NB4 (cell line): ENCODE data around the gene UBAP1L.

Experiments used
- MYC ChIP-seq: IDR thresholded peaks from 2 replicates; pipeline ENCODE4 v1.6.1; 2011; ENCODE audit warnings: low read depth, low read length
- POLR2A ChIP-seq: IDR thresholded peaks from 2 replicates; pipeline ENCODE4 v1.6.1; 2011; ENCODE audit warnings: mild to moderate bottlenecking; ENCODE audit not compliant: insufficient read length; ENCODE audit errors: extremely low read depth
- TF ChIP-seq, protein P1 (sequence below): IDR thresholded peaks from one replicate; pipeline ENCODE4 v1.5.1; 2012; ENCODE audit warnings: low read depth, low read length
- TF ChIP-seq, protein P2 (sequence below): IDR thresholded peaks from 2 replicates; pipeline ENCODE4 v1.6.1; 2011; ENCODE audit warnings: low read depth, low read length

DNA sequence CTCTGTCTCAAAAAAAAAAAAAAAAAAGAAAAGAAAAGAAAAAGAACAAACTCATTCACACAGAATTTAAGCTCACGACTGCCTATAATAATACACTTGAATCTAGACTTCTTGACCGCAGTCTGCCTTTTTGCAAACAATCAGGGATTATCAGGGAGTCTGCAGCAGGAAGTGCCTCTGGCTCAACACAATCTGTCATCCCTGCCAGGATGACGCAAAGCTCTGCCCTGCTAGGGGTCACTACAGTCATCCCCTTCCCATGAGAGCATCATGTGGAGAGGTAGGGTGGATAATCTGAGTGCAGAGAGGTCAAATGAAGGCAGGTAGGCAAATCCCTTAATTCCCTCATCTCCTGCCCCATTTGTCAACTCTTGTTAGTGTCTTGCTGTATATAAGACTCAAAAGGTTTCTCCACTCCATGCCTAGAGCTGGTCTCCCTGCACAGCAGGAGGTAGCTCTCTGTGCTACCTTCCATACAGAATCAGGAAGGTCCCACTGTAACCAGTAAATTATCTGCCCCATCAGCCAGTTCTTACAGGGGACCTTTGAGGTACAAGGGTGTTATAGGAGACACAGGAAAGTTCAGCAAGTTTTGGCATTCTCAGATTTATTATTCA lies 4.2 kb downstream of the UBAP1L start:
- TF ChIP-seq, protein P1, sequence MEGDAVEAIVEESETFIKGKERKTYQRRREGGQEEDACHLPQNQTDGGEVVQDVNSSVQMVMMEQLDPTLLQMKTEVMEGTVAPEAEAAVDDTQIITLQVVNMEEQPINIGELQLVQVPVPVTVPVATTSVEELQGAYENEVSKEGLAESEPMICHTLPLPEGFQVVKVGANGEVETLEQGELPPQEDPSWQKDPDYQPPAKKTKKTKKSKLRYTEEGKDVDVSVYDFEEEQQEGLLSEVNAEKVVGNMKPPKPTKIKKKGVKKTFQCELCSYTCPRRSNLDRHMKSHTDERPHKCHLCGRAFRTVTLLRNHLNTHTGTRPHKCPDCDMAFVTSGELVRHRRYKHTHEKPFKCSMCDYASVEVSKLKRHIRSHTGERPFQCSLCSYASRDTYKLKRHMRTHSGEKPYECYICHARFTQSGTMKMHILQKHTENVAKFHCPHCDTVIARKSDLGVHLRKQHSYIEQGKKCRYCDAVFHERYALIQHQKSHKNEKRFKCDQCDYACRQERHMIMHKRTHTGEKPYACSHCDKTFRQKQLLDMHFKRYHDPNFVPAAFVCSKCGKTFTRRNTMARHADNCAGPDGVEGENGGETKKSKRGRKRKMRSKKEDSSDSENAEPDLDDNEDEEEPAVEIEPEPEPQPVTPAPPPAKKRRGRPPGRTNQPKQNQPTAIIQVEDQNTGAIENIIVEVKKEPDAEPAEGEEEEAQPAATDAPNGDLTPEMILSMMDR, result no peak
- TF ChIP-seq POLR2A (no peak), MYC (no peak)
- TF ChIP-seq, protein P2, sequence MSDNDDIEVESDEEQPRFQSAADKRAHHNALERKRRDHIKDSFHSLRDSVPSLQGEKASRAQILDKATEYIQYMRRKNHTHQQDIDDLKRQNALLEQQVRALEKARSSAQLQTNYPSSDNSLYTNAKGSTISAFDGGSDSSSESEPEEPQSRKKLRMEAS, result no peak
